ENCODE measurements around the gene TMX2.
"Not testable (repeated sequence)": the region's sequence is repeated elsewhere in the genome, so short reads cannot be mapped to it uniquely, and the experiment has no call there.

TMX2 gene

DNA sequence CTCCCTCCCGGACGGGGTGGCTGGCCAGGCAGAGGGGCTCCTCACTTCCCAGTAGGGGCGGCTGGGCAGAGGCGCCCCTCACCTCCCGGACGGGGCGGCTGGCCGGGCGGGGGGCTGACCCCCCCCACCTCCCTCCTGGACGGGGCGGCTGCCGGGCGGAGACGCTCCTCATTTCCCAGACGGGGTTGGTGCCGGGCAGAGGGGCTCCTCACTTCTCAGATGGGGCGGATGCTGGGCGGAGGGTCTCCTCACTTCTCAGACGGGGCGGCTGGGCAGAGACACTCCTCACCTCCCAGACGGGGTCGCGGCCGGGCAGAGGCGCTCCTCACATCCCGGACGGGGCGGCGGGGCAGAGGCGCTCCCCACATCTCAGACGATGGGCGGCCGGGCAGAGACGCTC lies 4.3 kb downstream of the TMX2 start:
- DNase-seq = not testable (repeated sequence)

DNA sequence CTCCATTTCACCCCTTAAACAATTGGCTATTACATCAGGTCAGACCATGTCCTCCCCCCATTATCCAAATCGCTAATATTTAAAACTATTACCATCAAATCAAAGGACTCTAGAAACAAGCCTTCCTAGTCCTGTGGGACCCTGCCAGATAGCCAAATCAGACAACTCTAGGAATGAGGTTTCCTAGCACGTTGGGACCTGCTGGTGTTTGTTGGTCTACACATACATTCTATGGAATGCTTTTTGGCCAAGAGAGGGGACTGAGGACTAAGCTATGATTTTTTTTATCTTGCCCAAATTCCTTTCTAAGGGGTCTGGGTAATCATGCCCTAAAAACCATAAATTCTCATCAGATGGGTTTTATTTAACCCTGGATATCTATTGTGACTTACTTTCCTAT lies 14.8 kb downstream of the TMX2 start:
- no peak for DNase-seq

DNA sequence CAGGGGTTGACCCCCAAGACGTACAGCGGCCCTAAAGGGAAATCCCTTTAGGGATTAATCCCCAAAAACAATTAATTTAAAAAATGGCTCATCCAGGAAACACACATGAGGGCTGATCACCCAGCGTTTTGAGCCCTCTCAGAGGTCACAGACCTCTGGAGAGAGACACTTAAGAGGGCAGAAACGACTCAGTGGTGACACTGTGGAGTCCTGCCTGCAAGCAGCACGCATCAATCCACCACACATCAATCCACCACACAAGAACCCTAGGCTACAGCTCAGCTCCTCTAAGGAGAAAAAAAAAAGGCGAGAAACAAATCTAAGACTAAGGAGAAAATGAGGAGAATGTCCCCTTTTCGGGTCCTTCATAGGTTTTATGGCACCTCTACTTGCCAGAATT lies 16.4 kb downstream of the TMX2 start:
- DNase-seq = no peak

DNA sequence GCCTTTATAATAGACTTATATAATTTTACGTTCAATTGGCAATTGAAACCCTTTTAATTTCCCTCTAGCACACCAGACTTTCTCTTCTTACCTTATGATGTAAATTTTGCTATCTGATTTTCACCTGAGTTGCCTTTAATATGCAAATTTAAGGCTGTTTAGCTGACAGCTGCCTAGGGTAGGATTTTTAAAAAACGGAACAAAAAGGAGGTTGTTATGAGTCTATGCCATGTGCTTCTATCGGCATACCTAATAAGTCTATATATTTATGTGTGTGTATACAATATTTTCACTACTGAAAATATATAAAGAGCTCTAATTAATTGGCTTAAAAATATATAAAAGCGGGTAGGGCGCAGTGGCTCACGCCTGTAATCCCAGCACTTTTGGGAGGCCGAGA lies 17.1 kb downstream of the TMX2 start:
- no peak for DNase-seq

DNA sequence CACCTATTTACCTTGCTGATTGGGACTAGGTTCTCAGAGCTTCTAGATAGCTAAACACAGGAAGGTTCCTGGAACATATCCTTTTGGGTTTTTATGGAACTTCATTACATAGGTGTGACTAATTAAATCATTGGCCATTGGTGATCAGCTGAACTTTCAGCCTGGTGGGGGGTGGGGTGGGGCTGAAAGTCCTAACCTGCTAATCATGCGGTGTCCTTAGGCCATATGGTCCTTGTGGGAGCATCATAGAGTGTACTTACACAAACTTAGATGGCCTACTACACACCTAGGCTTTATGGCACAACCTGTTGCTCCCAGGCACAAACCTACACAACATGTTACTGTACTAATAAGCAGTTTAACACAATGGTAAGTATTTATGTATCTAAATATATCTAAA lies 20.3 kb downstream of the TMX2 start:
- DNase-seq = no peak

DNA sequence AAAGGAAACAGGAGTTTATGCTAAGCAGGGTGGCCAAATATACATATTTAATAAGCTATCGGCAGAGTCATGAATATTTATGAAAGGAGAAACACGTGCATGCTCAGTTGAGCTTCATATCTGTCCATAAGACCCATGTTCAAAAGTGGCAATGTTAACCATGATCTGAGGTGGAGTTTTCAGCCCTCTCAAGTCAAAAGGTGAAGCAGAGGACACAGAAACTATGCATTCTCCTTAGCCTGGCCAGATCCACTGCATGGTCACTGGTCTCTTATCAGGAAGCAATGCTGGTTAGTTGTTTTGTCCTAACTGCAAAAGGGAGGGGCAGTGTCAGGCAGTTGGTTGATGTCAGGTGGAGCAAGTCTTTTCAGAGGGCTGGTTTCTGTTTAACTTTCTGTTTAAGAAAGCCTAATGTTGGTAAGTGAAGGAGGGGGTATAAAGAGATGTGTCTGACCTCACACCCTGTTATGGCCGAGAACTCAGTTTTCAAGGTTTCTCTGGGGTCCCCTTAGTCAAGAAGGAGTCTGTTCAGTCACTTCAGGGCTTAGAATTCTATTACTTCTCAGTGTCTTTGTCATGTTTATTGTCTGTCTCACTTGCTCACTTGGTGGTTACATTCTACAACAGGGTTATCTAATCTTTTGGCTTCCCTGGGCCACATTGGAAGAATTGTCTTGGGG lies 23.4 kb downstream of the TMX2 start:
- no peak for DNase-seq

DNA sequence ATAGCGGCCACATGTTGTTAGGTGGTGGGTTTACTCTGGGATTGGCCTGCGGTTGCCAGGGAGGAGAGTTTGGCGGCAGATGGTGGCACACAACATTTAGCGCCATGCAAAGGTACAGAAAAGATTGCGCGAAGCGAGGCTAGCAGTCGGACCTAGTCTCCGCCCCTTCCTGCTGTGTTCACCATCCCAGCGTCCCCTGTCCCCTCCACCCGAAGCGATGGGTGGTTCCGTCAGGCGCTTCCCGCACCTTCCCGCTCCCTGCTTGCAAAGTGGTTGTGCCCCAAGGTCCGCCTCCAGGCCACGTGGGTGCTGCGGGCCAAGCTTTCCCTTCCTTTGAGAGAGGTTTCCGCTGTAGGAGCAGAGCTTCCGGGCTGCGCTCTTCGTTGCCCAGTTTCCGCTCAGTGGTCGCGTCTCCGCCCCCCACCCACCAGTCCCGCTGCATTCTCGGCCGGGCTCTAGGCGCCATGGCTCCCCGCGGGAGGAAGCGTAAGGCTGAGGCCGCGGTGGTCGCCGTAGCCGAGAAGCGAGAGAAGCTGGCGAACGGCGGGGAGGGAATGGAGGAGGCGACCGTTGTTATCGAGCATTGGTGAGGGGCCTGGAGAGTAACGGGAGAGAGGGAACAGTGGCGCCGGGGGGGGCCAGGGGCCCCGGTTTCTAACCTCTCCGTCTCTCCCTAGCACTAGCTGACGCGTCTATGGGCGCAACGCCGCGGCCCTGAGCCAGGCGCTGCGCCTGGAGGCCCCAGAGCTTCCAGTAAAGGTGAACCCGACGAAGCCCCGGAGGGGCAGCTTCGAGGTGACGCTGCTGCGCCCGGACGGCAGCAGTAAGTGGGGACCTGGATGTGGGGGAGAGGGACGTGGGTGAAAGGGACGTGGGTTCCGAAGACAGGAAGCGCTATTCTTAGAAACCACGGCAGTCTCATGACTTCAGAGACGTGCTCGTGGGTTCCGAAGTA lies 29.0 kb downstream of the TMX2 start, which contains the start of gene SELENOH:
Gene SELENOH (plus strand): TSS at position 360 of the 955 bp plus-strand sequence. CDS start 105 bp downstream, at position 465.
- peak; percentile 86 for DNase-seq

DNA sequence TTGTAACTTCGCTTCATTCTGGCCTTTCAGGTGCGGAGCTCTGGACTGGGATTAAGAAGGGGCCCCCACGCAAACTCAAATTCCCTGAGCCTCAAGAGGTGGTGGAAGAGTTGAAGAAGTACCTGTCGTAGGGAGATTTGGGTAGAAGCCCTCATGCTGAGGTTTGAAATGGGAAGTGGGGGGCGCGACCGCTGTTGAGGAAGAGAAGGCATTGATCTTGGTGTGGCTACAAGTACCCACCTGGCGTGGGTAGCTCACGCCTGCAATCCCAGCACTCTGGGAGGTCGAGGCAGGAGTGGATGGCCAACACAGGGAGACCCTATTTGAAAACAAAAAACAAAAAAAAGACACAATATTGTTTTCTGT lies 29.7 kb downstream of the TMX2 start:
- DNase-seq = no peak

DNA sequence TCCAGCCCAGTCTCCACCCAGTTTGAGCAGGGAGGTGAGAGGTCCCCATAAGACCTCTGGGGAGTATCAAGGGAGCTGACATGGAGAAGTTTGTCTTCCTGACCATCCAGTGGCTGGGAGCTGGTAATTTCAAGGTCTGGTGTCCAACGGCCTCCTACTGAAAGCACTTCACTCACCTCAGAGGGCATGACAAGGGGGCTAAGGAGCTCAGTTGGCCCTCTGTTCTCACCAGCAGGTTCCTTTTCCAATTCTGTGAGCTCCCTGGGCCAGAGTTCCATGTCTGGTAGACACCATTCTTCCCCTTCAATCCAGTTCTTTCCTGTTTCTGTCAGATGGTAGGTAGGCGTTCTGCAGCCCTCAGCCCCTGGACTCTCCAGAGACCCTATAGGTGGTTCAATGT lies 32.0 kb downstream of the TMX2 start:
- no peak for DNase-seq

DNA sequence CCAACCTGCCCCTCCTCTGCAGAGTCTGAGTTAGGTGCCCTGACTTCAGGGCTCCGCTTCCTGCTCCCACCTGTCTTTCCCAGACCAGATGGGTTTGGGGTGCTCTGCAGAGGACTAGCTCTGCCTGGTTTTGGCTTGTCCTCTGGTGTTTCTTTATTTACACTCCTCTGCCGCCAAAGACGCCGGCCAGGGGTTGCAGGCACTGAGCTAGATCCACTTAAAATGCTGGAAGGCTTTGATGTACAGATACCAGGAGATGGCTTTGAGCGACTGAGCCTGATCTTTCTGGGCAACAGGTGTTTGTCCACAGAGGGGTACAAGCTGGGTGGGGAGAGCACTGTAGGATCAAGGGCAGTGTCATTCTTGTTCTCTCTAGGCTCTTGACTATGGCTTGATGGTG lies 32.8 kb downstream of the TMX2 start:
- no peak for DNase-seq

DNA sequence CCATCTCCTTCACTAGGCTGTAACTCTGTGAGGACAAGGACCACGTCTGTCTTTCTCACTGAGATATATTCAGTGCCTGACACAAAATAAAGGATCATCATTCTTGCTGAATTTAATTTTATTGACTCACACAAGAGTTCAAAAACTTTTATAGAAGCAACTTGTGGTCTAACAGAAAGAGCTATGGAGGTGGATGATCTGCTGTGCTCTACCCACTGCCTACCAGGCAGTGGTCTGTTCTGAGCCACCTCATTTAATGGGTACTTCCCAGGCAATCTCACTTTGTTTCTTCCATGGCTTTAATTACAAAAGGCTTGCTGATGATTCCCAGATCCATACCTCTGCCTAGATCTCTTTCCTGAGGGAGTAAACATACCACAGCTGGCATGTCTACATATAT lies 34.5 kb downstream of the TMX2 start:
- no peak for DNase-seq

DNA sequence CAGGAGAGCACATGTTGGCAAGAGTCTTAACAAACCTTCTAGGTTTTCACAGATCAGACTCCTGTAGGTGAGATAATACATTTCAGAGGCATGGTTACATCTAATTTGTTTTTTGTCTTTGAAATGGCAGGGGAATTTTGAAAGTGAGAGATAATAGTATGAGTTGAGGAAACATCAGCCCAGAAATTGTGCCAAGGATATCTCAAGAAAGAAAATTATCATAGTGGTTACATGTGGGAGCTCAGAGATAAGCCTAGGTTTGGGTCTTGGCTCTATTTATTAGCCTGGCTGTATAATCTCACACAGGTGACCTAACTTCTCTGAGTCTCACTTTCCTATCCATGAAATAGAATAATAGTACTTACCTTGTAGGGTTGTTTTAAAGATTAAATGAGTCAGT lies 38.8 kb downstream of the TMX2 start:
- no peak for DNase-seq

DNA sequence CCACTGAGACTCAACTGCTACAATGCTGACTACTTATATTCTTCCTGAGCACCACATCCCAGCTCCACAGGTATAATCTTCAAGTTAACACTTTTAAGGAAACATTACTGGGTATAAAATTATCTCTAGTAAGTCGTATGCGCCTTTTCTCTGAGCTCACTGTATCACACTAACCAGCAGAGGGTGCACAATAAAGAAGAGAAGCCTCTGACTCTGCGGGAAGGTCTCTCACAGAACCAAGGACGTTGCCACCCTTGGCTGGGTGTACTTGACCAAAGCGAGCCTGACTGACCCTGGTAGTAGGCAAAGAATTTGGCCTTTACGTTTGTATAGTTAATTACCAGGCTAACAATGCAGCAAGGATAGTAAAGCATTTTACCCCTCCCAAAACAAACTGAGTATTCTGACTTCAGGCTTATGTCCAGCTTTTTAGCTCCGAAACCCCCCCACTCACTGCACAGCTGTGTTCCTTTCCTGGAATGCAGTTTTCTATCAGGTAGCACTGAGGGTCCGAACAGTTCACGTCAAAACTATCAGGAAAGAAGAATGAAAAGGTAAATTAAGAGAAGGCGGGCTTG lies 39.4 kb downstream of the TMX2 start, which contains the start of gene BTBD18:
Gene BTBD18 (minus strand): TSS at position 144 of the 578 bp plus-strand sequence. CDS start 631 bp downstream, outside the sequence.
- DNase-seq = no peak

DNA sequence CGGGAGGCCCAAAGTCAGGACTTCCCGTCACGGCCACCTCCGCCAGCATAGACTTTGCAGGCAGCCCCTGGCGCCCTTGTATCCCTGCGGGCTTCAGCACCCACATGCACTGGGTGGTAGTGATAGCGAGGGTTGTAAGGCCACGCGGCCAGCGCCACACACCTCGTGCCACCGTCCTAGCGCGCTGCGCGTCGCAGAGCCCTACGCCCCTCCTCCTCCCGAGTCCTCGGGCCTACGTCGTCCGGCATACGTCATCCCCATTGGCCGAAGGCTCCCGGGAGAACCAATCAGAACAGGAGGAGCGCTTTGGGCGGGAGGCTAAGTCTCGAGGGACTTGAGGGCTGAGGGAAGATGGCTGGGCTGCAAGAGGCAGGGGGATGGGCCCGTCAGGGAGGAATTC lies 40.6 kb downstream of the TMX2 start:
- DNase-seq = no peak

DNA sequence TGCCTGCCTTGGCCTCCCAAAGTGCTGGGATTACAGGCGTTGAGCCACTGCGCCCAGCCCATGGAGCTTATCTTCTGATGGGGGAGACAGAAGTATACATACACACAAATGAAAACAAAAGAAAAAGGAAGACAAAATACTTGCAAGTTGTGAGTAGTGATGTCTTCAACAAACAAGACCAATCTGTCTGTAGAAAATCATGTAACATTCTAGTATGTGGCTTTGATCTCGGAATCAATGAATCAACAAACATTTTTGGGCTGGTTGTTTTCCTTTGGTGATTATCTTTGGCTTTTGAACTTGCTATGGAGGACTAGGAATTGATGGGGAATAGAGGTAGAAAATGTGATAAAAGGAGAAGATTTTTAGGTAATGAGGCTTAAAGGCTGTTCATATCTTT lies 45.8 kb downstream of the TMX2 start:
- DNase-seq = no peak

DNA sequence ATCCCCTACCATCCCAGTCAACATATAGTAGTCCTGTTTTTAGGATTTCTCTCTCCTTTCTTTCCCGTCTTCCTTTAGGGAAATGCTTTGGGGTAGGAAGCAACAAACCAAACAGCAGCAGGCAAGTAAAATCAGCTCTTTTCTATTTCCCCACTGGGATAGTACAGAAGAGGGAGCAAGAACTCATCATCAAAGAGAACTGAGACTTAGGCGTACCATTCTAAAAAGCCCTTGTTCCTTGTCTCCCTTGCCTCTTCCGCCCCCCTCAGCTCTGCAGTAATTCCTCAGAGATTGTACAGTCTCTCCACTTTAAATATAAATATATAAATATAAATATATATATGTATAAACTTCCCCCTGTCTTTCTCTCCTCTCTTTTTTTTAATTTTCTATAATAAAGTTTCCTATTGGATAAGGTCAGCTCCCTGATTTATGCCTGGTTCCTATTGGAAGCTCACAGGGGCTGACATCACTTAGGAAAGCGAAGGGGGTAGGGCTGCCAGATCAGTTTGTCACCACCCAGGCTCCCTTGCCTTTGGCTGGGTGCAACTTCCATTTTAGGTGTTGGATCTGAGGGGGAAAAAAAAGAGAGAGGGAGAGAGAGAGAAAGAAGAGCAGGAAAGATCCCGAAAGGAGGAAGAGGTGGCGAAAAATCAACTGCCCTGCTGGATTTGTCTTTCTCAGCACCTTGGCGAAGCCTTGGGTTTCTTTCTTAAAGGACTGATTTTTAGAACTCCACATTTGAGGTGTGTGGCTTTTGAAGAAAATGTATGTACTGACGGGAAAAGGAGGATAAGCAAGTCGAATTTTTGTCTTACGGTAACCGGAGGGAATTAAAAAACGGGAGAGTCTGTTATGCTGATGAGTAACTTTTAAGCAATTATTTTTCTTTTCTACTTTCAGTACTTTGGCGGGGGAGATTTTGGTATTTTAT lies 49.2 kb downstream of the TMX2 start, which contains the start of gene CTNND1:
Gene CTNND1 (plus strand): TSS at position 502 of the 934 bp plus-strand sequence. CDS start 29,677 bp downstream, outside the sequence.
- peak; percentile 61 for DNase-seq

DNA sequence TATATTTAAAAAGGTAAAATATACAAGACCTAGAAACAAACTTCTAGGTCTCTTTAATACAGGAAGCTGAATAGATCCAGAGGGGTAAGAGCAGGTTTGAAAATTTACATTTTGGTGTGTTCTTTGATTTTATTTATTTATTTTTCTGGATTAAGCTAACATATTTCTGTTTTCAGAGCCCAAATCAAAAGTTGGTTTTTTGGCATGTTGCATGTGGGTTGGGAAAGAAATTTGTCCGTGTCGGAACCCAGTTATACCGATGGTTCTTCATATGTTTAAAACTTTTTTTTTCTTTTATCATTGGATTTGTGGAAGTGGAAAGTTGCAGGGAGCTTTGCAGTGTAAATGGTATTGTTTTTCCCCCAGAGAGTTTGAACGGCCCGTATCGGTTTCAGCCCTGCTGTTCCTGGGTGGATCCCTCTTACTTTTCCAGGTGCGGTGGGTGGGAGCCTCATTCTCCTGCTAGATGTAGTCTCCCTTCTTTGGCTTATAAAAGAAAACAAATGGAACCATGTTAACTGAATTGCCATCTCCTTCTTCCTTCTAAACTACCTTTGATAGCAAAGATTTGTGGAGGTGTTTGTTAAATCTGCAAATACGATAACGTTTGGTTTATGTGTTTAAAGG lies 50.0 kb downstream of the TMX2 start:
- no peak for DNase-seq

DNA sequence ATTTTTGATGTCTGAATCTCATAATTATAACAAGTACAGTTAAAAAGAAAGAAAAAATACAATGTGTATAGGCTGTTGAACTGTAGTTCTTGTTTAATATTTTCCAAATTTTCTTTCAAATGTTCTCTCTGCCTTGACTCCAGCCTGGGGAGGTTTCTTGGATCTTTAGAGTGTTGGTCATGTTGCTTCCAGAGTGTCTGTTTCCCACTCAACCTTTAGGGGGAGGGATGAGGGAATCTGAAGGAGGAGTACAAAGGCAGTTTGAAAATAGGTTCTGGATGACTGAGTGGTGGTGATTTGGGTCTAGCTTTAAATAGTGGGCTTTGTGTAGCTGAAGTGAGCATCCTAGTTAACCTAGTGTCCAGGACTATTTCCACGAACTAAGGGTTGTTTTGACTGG lies 51.2 kb downstream of the TMX2 start:
- DNase-seq = no peak

DNA sequence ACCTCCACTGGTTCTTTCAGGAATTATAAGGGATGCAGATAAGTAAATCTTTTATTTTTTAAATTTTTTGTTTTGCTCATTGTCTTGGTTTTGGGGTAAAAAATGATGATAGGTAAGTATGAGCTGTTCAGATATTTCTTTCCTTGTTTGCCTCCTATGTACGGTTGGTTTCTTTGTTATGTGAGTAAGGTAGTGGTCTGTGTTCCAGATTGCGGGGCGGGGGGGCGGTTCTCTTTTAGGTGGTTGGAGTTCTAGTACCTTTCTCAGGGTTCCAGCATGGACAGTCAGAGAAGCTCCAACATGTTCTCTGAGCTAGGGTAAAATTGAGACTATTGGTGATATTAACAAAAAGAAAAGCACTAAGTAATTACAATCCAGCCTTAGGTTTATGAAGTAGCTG lies 51.6 kb downstream of the TMX2 start:
- DNase-seq = no peak

DNA sequence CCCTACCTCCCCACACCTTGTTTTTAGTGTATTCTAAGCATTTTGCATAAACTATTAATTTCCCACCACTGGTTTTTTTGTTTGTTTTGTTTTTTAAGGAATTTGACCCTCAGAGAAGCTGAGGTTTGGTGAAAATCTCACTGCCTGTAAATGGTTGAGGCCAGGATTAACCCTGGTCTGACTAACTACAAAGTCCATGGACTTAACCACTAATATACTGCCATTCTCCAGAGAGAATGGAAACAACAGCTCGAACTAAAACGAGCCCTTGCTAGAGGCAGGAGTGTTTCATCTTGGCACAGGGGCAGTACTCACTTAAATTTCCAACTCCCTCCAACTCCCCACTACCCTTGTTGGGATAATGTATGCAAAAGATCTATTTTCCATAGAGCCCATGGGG lies 52.2 kb downstream of the TMX2 start:
- DNase-seq = no peak

DNA sequence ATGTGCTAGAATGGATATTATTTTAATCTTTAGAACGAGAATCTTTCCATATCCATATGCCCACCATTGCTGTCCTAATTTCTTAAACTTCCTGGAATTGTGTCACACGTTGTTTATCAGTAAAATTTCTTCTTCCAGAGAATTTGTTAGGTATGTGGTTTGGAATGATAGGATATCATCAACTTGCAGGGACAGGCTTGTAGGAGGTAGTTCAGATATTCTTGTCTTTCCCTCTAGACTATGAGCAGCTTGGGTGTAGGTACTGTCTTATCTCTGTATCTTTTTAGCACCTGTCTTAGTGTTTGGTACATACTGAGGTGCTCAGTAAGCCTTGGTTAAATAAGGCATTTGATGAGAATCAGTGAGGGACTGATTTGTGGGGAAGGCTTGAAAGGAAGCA lies 52.6 kb downstream of the TMX2 start:
- DNase-seq = no peak

DNA sequence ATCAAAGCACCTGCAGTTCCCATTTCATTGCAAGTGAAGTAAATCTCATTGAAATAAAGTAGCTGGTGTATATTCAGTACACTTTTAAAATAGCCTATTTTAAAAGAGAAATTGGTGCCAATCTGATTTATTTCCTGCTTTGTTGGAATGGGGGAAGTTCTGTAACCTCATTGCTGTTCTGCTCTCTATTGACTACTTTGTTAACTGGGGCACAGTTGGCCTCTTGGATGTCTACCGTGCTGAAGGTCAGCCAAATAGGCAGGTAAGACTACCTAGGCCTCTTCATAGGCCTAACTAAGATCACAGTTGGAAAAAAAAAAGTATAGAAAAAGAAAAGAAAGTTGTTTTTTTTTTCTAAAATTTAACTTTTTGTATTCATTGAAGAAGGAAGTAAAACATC lies 58.4 kb downstream of the TMX2 start:
- no peak for DNase-seq
